Lung microvascular endothelial cell (primary cell): ENCODE data around the gene FSTL1. TPM values are rescaled to one million over a fixed set of nuclear protein-coding genes. Genes with fewer than 3 reads are reported as not detected.

Experiments used
- DNase-seq, 2 donors: peaks; one replicate each; pipeline versions ENCODE4 v3.0.0 to v3.0.0-alpha.2; 2010; ENCODE audit warnings: low read depth in 2 of 2
- total RNA-seq: library from RNA; depleted of rRNA; stranded (reverse); fragments of >200 nt; gene quantifications from 2 replicates; pipeline ENCODE4 v1.2.1, GENCODE V29; 2014

FSTL1 gene
- total RNA-seq, 1 donor from 2014 or later: 38.3 TPM

DNA sequence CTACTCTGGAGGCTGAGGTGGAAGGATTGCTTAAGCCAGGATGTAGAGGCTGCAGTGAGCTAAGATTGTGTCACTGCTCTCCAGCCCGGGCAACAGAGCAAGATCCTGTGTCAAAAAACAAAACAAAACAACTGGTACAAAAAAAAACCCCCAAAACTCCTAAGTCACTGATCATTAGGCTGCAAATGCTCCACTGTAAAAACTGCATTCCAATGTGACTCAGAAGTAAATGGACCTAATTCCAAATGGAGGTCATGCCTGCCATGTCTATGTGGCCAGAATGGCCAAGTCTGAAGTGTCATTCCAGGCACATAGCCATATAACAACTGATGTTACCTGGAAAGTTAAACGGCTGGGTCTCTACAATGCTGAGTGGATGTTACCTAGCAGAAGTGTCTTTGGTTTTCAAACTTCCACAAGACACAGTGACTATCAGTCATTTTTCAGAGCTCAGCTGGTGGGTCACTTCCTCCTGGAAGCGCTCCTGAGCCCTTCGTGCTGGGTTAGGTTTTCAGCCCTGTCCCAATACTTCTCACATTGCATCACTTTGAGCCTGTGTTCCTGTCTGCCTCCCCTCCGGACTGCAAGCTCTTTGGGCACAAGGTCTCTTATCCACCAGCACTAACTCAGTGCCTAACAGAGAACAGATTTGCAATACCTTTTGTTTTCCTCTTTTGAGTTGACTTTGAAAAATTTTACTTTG lies 10.6 kb downstream of the FSTL1 start:
- peak in 1 of 2 donors; percentile 39 for DNase-seq

DNA sequence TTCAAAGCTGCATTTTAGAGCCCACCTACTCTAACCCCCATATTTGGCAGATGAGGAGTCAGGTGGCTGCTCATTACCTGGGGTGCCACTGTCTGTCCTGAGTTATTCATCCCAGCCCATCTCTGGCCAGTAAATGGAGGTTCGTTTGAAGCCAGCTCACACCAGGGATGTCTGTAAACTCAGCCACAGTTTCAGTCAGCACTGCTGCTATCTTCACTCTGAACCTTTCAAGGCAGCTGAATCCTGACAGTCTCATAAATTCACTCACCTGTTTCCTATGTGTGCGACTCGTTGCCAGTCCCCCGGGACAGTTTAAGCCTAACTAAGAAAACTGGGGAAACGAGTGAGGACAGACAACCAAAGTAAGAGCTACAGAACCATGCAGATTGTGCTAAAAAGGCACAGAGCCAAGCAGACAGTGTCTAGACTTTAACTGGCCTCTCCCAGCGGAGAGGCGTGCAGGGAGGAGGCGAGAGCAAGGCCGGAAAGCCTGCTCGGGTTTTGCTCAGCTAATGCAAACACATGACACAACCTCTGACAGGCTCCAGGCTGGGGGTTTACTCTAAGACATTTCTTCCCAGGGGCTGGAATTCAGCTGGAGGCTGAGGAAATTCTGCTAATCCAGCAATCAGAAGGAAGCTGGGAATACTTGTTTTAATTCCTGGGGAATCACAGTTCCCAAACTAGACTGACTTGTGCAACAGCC lies 12.0 kb downstream of the FSTL1 start:
- DNase-seq: peak; percentile 51 to 95

DNA sequence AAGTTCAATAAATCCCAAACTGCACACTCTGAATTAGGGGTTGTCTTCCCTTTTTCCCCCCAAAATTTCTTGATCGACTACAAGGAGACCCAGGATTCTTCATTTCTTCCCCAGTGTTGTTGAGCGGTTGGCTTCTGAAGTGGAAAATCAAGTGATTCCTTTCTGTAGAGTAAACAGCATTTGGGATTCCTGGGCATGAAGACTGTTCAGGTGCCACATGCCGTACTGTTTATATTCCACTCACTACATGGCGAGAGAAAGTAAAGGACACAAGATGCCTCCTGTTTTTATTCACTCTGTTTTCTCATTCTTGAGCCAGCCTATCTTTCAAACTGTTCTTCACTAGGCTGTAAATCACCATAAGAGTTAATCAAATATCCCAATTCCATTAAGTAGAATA lies 12.6 kb downstream of the FSTL1 start:
- no peak for DNase-seq

DNA sequence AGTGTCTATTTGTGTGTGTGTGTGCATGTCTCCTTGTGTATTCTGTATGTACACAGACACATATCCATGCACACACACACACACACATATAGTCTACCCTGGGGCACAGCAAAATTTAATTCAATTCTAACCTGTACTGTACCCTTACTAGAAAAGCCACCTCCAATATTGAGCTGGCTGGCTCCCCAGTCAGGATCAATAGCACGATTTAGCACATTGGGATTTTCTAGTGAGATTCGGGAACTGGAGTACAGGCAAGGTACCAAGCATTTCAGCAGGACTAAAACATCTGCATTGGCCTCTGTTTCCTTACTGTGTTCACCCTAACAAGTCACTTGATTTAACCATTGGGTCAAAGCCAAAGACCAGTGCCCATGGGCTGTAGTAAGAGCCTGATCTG lies 13.2 kb downstream of the FSTL1 start:
- no peak for DNase-seq

DNA sequence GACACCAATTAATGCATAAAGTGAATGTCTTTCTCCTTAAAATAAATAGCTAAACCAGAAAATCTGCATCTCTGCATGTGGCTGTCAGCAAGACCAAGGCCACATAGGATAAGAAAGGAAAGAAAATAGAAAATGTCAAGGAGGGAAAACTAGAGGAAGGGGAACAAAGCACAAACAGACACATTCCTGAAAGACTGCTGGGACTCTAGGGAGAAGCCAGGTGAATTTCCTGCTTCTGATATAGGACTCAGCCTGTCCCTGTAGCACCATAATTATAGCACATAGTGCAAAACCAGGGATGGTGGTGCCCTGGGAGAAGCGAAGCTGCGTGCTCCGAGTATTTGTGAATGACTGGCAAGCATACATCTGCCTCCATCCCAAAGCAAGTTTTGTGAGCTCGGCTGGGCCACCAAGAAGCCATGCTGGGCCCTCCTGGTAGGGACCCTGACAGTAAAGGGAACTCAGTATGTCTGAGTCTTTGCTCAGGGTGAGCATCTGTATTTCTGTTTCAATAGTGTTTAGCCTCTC lies 14.2 kb downstream of the FSTL1 start:
- DNase-seq: no peak

DNA sequence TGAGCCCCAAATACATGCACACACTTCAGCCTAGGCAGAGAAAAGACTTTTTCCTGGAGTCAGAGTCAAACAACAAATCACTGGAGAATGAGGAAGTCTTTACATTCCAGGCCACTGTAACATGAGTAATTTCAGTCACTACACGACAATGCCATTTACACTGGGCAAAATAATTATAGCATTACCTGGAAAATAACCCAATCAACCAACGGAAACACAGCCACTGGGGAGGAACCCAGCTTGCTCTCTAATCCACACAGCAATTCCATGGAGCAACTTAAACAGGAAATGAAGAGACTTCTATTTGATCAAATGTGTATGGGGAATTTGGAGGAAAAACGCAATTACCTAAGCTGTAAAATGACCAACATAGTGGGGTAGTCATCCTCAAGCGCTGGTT lies 15.2 kb downstream of the FSTL1 start:
- peak; percentile 62 to 94 for DNase-seq

DNA sequence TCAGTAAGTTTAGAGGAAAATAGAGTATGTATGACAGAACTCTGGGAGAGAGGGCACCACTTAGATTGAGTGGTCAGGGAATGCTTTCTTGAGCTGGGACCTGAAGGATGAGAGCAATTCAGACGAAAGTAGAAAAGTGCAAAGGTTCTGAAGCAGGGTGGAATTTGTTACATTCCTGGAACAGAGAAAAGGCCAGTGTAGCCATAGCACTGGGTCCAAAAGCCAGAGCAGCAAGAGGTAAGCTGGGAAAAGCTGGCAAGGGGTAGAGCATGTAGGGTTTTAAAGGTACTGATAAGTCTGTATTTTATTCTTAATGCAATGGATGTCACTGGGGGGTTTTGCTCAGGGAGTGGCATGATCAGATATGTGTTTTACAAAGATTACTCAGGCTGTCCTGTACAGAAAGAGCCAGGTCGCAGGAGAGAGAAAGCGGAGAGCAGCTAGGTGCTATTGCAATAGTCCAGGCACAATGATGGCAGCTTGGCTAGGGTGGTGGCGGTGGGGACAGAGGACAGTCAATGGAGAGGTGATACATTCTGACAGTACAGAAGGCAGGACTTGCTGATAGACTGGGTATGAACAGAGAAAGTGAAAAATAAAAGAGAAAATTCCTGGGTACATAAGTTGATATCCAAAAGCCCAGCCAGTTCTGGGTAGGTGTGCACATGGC lies 17.0 kb downstream of the FSTL1 start:
- no peak for DNase-seq

DNA sequence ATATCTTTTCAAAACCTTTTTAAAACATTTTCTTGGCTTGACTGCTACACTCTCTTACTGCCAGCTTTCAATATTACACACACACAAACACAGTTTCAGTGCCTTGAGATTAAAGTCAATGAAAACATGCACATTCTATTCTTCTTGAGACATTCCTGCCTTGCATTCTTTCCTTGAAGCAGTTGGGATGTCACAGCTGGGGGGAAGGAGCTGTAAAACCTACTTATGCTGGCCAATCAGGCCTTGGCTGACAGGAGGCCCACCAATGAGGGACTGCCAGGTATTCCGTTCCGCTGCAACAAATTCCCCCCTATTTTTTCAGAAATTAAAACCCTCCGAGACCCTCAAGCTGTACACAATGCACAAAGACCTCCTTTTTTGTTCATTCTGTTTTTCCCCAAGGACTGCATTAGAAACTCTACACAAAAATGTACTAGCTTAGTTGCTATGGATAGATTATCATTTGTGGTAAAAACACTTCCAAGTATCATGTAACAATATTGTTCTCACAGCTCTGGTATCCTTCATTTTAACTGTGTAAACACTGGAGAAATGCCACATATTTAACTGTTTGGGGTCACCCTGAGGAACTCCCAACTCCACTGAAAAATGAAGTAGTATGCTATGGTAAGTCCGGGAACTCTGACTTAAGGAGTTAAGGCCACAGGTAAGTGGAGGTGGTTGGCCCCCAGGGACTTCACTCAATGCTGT lies 18.5 kb downstream of the FSTL1 start:
- no peak for DNase-seq

DNA sequence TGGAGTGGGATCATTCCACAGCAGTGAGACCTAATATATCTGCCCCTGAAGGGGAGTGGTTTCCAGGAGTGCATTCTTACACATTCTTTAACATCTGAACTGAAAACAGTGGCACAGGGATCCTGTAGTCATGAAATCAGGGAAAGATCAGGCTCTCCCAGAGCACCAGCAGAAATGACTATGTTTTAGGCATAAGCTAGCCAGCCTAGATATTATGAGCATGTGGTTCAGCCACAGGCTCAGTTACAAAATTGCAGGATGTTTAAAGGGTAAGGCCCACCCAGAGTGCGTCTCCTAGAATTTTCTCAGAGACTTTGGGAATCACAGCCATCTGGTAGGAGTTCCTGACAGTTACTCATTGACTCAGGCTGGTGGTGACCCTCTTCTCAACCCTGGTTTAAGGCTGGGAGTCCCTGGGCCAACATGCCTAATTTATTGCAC lies 20.9 kb downstream of the FSTL1 start:
- DNase-seq: no peak

DNA sequence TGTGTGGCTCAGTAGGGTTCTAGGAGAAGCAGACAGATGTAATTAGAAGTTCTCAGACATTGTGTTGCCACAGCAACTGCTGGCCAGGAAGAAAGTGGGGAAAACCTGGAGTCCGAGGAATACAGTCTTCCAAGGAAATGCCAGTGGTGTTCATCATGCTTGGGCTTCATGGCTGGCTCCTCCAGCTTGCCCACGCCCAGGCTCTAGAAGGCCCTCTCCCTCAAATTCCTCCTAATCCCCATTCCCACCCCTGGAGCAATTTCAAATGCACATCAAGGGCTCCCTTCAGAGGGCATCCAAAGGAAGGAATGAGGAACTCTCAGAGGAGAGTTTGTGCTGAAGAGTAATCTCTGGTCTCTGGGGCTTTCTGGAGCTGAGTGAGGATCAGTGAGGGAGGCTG lies 21.9 kb downstream of the FSTL1 start:
- DNase-seq: peak in 1 of 2 donors; percentile 50

DNA sequence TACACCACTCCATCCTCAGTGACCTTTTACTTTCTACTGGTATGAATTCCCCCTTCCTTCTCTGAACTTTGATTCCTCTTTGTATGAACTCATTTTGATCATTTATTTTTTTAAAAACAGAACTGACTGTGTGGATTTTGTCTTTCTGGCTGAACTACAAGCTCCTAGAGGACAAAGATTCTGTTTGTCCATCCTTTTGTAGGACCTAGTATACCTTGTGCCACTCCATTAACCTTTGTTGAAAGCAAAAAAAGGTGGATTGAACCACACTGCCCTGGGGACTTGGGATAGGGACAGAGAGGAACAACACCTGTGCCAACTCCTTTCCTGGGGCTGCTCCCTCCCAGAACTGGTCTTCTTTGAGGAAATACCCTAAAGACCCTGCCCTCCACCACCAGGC lies 23.6 kb downstream of the FSTL1 start:
- no peak for DNase-seq

DNA sequence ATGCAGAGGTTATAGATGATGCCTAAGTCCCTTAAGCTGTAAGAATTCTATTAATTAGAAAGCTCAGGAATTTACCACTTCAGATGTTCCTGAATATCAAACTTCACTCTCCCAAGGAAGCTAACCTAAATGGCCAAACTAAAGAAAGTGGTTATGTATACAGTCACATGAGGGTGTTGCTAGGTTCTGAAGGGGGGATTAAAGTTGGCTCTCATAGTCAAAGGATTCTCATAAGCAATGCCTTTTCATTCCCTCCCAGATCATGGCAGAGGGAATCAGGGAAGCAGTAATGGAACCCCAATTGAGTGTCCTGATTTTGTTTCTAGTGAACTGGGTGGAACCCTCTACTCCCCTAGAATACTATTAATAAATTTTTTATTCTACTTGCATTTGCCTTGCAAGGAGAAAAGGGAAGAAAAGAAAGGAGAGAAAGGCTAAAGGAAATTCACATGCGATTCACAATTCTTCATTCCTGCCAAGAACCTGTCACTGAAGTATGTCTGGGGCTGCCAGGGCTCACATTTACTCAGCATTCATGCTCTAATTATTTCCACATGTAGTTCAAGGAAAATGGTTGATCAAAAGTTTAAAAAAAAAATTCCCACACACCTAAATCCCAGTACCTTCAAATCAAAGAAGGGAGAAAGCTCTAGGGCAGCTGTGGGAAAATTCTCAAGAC lies 25.1 kb downstream of the FSTL1 start:
- DNase-seq: peak in 1 of 2 donors; percentile 81

DNA sequence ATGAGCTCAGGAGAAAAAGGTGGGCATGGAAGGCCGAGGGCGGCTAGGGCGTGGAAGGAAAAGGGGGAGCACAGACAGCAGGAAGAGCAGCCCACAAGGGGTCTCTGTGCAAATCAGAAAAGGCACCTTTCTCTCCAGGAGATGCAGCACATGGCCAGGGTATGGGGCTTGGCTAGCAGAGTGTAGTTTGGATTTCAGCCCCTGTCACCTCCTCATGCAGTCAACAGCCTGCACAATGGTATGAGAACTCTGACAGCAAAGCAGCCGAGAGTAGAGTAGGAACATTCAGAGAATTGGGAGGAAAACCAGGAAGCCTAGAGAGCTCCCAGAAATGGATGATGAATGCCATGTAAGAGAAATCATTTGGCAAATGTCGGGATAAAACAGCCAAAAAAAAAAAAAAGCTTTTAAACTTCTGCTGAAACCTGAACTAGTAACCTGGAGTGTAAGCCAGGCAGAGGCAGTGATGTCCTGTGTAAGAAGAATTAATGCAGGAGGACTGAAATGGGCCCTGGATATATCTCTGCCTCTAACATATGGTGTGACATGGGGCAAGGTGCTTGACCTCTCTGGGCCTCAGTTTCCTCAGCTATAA lies 25.7 kb downstream of the FSTL1 start:
- no peak for DNase-seq

DNA sequence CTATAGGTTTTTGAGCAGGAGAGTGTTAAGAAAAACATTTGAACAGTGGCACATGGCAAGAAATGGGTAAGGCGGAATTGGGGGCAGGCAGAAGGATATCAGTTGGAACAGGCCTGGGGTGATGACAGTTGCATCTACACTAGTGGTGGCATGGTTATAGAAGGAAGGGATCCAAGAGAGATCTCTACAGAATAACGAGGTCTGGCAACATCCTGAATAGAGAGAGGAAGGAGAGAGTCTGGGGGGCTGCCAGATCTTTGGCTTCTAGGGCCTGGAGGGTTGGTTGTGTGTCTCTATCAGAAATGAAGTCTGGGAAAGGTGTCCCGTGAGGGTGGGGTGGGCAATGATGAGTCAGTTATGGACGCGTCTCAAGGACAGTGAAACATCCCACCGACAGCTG lies 26.3 kb downstream of the FSTL1 start:
- no peak for DNase-seq

DNA sequence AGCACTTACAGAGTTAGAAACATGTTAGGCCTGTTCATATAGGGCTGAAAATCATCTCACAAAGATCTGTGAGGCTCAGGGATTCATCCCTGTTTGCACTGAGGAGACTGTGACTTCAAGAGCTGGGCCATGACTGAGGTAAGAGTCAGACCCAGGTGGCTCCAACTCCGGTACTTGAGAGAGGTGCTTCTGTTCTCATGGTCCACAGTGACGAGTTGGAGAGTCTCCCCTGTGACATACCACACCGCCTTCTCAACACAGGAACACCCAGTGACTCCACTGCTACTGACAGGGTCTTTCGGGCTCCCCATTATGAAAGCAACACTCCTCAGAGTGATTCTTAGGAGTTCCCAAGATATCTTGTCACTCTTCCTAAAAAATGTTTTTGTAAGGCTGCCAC lies 27.4 kb downstream of the FSTL1 start:
- no peak for DNase-seq

DNA sequence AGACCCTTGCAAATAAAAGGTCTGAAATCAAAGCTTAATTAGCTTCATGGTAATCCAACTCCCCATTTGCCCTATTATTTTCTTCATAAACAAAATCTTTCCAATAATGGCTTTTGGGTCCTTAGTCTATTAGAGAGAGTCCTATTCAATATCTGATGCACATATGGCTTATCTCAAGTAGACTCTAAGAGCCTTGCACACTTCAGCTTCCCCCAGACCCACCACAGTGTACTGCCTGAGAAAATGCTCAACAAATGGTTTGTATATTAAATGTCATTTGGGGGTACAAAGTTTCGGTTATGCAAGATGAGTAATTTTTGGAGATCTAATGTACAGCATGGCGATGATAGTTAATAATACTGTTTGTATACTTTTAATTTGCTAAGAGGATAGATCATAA lies 28.9 kb downstream of the FSTL1 start:
- no peak for DNase-seq

DNA sequence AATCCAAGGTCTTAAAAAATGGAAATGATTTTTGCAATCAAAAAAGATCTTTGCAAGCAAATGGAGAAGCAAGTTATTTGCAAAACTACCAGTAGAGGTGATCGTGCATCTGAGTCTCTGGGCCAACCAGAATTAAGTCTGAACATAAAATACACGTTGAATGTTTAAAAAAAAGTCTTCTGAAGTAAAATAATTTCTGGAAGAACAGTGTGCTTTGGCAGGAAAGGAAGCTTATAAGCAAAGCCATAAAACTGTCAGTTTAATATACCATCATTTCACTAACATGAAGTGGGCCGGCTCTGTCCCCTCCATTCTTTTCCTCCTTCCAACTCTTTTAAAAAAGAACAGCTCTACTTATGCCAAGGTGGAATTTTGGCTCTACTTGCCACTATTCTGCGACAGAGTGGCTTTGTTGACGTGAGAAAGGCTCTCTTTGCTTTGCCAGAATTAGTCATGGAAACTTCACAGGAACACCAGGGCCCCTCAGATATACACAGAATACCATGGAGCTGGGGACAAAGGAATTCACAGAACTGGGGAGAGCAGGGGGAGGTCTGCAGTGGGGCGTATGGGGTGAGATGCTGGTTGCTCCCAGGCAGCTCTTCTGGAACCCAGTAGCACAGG lies 29.8 kb downstream of the FSTL1 start:
- DNase-seq: peak; percentile 61 to 85

DNA sequence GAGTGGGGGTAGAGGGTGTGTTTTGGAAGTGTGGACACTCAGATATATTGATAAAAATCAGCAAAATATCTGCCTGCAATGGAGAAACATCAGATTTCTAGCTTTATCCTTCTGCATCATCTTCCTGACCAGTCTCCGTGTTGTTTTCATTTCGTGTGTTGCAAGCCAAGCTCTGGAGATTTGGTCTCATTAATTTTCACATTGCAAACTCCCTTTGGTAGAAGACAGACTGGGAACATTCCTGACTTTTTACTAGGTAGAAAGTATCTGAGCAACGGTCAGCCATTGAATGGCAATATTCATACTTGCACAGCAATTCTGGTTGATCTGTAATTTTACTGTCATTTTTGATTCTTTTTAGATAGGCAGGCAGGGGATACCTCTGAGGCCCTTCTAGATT lies 30.4 kb downstream of the FSTL1 start:
- no peak for DNase-seq

DNA sequence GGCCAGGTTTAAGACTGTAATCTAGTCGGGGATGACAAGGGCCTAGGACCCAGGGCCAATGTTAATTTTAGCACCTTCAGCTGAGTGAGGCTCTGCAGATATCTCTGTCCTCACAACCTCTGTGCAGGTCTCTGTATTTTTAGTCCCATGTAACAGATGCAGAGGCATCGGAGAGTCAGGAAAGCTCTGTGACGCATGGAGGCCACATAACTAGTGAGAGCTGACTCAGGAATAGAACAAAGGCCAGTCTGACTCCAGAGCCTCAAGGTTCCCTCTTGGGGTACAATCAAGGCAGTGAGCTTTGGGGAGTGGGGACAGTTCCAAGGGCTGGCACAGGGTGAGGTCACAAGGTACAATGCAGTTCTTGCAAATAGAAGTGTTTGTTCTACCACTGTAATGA lies 31.0 kb downstream of the FSTL1 start:
- DNase-seq: no peak

DNA sequence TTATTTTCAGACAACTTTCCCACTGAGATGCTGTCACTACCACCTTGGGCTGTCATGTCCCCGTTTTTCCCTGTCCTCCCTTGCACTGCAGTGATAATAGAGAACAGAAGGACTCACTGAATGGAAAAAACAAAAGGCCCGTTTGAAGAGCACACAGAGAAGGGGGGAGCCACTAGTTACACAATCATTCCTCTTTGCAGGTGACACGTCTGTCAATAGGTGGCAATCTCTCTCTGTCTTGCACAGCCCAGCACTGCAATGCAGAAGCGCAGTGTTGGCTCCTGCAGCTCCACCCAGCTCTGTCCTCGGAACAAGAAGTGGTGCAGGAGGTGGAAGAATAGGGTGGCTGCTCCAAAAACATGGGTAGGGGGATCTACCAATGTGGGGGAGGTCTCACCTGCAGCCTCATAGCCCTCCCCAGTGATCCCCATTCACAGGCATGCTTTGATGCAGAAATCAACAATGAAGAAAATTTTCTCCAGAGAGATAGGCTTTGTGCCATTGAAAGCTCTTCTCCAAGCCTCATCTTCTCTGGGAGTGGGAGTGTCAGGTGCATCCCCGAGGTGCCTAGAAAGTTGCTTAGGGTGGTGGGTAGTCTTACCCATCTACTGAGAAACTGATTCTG lies 31.8 kb downstream of the FSTL1 start:
- peak; percentile 69 to 89 for DNase-seq
